Progenitor cell of endocrine pancreas (in vitro differentiated cells): ENCODE measurements around the gene PCBP4. TPM values are rescaled to one million over a fixed set of nuclear protein-coding genes. Genes with fewer than 3 reads are reported as not detected.
A peak's percentile ranks its signal among the peaks of the same experiment; 100 is the strongest.

Experiments used
- DNase-seq: peaks from one replicate; pipeline ENCODE4 v3.0.0; 2021; ENCODE audit warnings: low spot score; ENCODE audit not compliant: unreplicated experiment
- H3K27ac Mint-ChIP-seq: 2 replicates; pipeline ENCODE4 v1.8.0; 2021; ENCODE audit warnings: mild to moderate bottlenecking, moderate library complexity, mixed read lengths
- H3K27me3 Mint-ChIP-seq: 2 replicates; pipeline ENCODE4 v1.8.0; 2021; ENCODE audit warnings: mixed read lengths
- H3K36me3 Mint-ChIP-seq: 2 replicates; pipeline ENCODE4 v1.8.0; 2022; ENCODE audit warnings: mixed read lengths; ENCODE audit not compliant: insufficient read depth
- H3K4me1 Mint-ChIP-seq: 2 replicates; pipeline ENCODE4 v1.8.0; 2021; ENCODE audit warnings: low read depth, mixed read lengths
- H3K4me3 Mint-ChIP-seq: 2 replicates; pipeline ENCODE4 v1.8.0; 2021; ENCODE audit warnings: low read depth, mild to moderate bottlenecking, moderate library complexity, mixed read lengths
- H3K9me3 Mint-ChIP-seq: 2 replicates; pipeline ENCODE4 v1.8.0; 2021; ENCODE audit warnings: low read depth, mixed read lengths
- total RNA-seq: library from RNA; stranded (reverse); gene quantifications from 2 replicates; pipeline ENCODE4 v1.2.1, GENCODE V29; 2021
- TF ChIP-seq, protein P1 (sequence below): fragments of 200-600 bp; sonication (generic); IDR thresholded peaks from one replicate; pipeline ENCODE4 v1.5.0; 2021; ENCODE audit warnings: antibody characterized with exemption, mild to moderate bottlenecking; ENCODE audit not compliant: unreplicated experiment

PCBP4 gene
- total RNA-seq, 1 donor from 2014 or later = 160 TPM

DNA sequence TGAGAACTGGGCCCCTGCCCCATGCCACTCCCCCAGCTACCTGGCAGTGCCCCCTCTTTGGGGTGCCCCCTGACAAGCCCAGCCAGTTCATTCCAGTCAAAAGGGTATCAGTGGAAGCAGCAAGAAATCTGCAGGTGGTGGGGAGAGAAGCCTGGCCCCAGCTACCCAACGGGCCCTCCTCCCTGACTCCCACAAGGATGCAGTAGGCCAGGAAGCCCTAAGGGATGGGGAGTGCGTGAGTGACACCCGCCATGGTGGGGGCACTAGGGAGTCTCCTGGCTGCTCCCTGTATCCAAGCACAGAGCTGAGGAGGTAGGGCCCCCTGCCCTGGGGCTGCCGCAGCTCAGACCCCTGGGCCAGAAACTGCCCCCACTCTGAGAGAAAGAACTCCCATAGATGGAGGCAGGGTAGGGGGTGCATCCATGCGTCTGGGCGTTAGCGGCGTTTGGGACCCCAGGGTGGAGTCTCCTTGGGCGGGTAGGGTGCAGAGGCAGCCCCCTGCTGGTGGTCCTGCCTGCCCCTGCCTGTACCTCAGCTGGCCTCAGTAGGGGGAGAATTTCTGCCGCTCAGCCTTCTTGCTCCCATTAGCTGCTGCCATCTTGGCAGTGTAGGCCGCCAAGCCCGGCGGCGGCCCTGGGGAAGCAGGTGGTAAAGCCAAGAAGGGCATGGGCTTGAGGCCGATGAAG is 9.6 kb downstream of the PCBP4 start:
- H3K4me1 Mint-ChIP-seq = no peaks in the 10 kb centered on the region
- no peak overlapping the region for H3K4me3 Mint-ChIP-seq
- TF ChIP-seq, protein P1, sequence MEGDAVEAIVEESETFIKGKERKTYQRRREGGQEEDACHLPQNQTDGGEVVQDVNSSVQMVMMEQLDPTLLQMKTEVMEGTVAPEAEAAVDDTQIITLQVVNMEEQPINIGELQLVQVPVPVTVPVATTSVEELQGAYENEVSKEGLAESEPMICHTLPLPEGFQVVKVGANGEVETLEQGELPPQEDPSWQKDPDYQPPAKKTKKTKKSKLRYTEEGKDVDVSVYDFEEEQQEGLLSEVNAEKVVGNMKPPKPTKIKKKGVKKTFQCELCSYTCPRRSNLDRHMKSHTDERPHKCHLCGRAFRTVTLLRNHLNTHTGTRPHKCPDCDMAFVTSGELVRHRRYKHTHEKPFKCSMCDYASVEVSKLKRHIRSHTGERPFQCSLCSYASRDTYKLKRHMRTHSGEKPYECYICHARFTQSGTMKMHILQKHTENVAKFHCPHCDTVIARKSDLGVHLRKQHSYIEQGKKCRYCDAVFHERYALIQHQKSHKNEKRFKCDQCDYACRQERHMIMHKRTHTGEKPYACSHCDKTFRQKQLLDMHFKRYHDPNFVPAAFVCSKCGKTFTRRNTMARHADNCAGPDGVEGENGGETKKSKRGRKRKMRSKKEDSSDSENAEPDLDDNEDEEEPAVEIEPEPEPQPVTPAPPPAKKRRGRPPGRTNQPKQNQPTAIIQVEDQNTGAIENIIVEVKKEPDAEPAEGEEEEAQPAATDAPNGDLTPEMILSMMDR = no peak
- H3K27ac Mint-ChIP-seq = no peak overlapping the region
- peaks cover 24% of the 10 kb centered on the region for H3K27me3 Mint-ChIP-seq
- no peak for DNase-seq
- H3K36me3 Mint-ChIP-seq = peaks cover 5% of the 10 kb centered on the region
- no peaks in the 10 kb centered on the region for H3K9me3 Mint-ChIP-seq

DNA sequence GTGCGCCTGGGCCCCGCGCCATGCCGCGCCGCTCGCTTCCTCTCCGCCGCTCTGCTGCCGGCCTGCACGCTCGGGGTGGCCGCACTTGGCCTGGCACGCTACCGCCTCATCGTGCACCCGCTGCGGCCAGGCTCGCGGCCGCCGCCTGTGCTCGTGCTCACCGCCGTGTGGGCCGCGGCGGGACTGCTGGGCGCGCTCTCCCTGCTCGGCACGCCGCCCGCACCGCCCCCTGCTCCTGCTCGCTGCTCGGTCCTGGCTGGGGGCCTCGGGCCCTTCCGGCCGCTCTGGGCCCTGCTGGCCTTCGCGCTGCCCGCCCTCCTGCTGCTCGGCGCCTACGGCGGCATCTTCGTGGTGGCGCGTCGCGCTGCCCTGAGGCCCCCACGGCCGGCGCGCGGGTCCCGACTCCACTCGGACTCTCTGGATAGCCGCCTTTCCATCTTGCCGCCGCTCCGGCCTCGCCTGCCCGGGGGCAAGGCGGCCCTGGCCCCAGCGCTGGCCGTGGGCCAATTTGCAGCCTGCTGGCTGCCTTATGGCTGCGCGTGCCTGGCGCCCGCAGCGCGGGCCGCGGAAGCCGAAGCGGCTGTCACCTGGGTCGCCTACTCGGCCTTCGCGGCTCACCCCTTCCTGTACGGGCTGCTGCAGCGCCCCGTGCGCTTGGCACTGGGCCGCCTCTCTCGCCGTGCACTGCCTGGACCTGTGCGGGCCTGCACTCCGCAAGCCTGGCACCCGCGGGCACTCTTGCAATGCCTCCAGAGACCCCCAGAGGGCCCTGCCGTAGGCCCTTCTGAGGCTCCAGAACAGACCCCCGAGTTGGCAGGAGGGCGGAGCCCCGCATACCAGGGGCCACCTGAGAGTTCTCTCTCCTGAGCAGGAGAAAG is 11.1 kb downstream of the PCBP4 start:
- TF ChIP-seq, protein P1 = peak; percentile 57

DNA sequence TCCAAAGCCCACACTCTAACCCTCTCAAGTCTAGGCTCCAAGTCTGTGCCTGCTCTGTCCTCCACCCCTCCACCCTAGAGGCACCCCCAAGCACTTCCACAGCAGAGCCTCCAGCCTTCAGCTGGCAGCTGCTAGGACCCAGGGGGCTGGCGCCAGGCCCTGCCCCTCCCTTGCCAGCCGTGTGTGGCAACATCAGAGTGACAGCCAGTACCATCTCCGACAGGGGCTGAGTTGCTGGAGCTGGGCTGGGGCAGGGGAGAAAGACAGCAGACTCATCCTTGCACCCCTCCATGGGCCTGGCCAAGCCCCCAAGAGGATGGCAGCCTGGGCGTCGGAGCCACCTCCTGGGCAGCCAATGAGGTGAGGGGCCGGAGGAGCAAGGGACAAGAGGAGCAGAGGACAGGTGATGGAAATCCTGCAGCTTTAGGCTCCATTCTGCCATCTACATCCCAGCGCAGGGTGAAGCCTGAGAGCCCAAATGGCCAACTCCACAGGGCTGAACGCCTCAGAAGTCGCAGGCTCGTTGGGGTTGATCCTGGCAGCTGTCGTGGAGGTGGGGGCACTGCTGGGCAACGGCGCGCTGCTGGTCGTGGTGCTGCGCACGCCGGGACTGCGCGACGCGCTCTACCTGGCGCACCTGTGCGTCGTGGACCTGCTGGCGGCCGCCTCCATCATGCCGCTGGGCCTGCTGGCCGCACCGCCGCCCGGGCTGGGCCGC is 11.9 kb downstream of the PCBP4 start, which contains the start of gene GPR62:
Gene GPR62, plus strand, starts transcription at position 207 of the 718 bp plus-strand sequence. Its CDS starts 272 bp downstream, at position 479.
- peaks cover 3% of the 10 kb centered on the region for H3K36me3 Mint-ChIP-seq
- no peak for DNase-seq
- H3K27ac Mint-ChIP-seq = no peak within 1 kb of the TSS
- H3K4me3 Mint-ChIP-seq = no peak within 1 kb of the TSS
- H3K9me3 Mint-ChIP-seq = no peaks in the 10 kb centered on the region
- peaks cover 40% of the 10 kb centered on the region for H3K27me3 Mint-ChIP-seq
- TF ChIP-seq, protein P1 = no peak
- H3K4me1 Mint-ChIP-seq = no peaks in the 10 kb centered on the region

More for the DNA sequence above, 11.1 kb downstream of the PCBP4 start:
- no peaks in the 10 kb centered on the region for H3K4me1 Mint-ChIP-seq
- H3K9me3 Mint-ChIP-seq = no peaks in the 10 kb centered on the region
- DNase-seq = peak; percentile 51
- peaks cover 34% of the 10 kb centered on the region for H3K27me3 Mint-ChIP-seq
- H3K4me3 Mint-ChIP-seq = no peak overlapping the region
- peaks cover 3% of the 10 kb centered on the region for H3K36me3 Mint-ChIP-seq
- no peak overlapping the region for H3K27ac Mint-ChIP-seq

- Mint-ChIP-seq H3K4me1 (no peaks in the 10 kb centered on the region), H3K36me3 (peaks cover 3% of the 10 kb centered on the region), H3K9me3 (no peaks in the 10 kb centered on the region), H3K4me3 (no peak overlapping the region), H3K27ac (no peak overlapping the region), H3K27me3 (peaks cover 43% of the 10 kb centered on the region)
- TF ChIP-seq, protein P1 = no peak
- no peak for DNase-seq
Observed at GRCh38 chr3:51954713-51955112, 12.5 kb downstream of the PCBP4 start.

DNA sequence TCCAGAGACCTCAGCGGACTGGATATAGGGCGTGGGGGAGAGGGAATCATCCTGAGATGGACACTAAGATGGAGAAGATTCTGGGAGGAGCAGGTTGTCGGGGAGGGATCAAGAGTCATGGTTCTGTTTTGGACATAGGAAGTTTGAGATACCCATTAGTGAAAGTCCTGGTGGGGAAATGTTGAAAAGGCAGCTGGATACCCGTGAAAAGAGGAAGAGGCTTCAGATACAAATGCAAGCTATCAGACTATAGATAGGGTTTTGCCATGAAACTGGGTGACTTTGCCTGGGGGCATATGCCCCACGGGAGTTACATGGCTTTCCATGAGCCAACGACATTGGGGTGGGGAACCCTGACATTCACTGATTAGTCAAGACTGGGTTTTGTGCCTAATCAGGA is 13.1 kb downstream of the PCBP4 start:
- H3K4me3 Mint-ChIP-seq = no peak overlapping the region
- TF ChIP-seq, protein P1 = no peak
- no peaks in the 10 kb centered on the region for H3K4me1 Mint-ChIP-seq
- no peak for DNase-seq
- H3K27ac Mint-ChIP-seq = no peak overlapping the region
- H3K27me3 Mint-ChIP-seq = peaks cover 43% of the 10 kb centered on the region
- H3K36me3 Mint-ChIP-seq = peaks cover 3% of the 10 kb centered on the region
- no peaks in the 10 kb centered on the region for H3K9me3 Mint-ChIP-seq
